ENCODE results near the gene EXOC6. TPM values are rescaled to one million over a fixed set of nuclear protein-coding genes. Genes with fewer than 3 reads are reported as not detected.
"Not testable (repeated sequence)": the region's sequence is repeated elsewhere in the genome, so short reads cannot be mapped to it uniquely, and the experiment has no call there.

EXOC6 gene
- polyA plus RNA-seq, 10 donors = 27.5 to 43.7 (median 33.2) TPM

DNA sequence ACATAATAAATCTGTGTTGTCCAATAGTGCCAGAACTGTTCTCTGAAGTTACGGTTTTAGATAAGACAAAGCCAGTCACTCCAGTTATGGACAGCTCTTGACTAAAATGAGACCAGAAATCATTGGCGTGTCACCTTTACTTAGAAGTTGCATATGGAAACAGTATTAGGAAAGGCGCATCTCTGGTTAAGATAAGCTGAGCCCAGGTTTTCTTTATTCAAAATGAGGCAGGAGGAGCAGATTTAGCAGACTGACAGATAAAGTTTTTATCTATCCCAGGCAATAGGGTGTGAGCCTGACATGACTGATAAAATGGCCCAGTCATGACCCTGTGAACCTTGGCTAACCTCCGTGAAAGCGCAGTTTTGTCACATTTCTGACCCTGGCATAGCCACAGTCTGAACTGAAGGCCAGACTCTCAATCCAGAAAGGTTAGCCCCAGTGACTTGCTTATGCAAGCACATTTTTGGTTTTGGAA is 229.6 kb downstream of the EXOC6 start:
- DNase-seq = no peak

DNA sequence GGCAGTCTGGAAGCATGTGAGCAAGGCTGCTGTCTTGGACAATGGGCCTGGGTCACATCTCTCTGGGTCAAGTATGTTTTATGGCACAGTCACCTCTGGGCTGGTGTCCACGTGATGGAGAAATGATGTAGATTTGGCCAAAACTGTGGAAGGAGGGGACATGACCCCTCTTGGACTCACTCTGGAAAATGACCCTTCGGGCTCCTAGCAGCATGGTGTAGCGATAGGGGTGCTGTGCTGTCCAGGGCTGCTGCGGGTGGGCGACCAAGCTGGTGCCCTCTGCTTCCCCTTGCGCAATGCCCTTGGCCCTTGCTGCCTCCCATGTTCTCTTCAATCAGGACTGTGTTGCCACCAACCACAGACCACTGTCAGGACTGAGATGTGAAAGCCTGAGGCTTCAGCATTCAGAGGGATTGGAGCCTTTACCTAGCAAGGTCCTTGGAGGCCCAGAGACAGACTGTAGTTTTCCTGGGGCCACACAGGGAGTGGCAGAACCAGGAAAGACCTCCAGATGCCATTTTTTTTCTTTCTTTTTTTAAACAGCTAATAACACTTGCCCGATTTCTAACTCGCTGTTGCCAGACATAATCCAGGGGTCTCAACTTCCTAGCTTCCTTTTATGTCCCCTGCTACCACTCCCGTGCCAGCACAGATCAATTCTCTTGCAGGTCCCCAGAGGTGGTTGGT is 231.5 kb downstream of the EXOC6 start:
- DNase-seq = no peak

GRCh38 chr10:93080350-93081046 is 232.2 kb downstream of the EXOC6 start:
- peak; percentile 33 to 64 (median 46) for DNase-seq

DNA sequence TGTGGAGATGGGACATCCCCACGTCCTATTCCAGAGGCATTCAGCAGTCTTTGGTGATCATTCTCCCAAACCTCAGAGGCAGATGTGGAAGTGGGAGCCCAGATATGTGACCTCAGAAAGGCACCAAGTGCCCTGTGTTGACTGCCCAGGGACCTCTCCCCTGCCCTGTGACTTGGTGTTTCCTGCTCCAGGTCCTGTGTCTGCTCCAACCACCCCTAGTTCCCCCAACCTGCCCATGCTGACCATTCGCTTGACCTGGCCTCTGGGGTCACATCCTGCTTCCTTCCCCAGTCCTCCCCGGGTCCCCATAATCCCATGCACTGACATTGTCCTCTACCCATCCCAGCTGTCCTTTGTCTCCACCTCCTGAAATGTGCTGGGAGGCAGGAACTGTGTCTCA is 233.0 kb downstream of the EXOC6 start:
- no peak for DNase-seq

DNA sequence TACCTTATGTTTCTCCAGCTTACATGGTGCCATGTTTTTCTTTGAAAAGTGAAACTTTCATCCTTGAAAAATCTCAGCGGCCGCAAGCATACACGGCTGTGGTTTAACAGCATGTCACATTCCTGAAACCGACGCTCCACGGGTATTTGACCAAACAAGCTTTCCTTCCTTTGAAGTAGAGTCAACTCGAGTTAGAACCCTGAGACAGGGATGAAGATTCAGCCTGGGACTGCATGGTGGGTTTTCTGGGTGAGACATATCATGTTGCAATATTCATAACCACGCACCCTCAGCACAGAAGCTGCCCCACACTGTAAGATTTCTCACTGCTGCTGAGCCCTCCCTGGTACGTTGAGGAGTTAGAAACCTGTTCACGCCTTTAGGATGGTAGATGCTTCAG is 233.5 kb downstream of the EXOC6 start:
- DNase-seq = no peak

DNA sequence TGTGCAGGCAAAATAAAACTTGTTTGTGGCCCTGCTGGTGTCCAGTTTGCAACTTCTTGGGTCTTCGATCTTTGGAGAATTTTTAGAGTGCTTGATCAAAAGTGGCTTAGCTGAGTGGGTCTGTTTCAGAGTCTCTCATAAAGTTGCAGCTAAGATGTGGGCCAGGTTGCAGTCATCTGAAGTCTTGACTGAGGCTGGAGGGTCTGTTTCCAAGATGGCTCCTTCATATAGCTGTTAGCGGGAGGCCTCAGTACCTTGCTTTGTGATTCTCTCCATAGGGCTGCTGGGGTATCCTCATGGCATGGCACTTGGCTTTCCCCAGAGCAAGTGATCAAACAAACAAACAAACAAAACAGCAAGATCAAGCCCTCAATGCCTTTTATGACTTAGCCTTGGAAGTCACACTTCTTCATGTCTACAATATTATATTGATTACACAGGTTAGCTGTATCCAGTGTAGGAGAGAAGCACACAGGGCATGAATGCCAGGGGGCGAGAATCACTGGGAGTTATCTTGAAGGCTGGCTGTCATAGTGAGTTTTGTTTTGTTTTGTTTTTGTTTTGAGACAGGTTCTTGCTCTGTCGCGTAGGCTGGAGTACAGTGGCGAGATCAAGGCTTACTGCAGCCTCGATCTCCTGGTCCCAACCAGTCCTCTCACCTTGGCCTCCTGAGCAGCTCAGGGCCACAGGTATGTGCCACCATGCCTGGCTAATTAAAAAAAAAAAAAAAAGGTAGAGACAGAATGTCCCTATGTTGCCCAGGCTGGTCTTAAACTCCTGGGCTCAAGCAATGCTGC is 235.6 kb downstream of the EXOC6 start:
- DNase-seq = no peak

DNA sequence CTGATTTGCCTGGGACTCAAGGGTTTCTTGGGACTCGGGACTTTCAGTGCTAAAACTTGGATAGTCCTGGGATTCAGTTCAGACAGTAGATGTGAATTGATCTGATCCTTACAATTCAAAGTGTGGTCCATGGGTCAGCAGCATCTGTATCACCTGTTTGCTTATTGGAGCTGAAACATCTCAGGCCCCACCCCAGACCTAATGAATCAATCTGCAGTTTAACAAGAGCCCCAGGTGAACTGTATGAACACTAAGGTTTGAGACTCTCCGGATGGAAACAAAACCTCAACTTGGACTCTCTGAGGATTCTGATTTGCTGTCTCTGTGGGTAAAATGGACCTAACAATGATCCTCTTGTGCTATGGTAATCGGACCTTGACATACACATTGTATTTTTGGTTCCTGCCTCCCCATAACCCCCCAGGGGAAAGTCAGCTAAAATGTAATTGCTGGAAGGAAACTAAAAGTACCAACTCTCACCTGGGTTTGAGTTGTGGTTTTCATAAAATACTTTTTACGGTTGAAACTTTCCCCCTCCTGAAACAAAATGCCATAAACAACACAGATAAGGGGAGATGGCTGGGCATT is 237.0 kb downstream of the EXOC6 start:
- DNase-seq = no peak

DNA sequence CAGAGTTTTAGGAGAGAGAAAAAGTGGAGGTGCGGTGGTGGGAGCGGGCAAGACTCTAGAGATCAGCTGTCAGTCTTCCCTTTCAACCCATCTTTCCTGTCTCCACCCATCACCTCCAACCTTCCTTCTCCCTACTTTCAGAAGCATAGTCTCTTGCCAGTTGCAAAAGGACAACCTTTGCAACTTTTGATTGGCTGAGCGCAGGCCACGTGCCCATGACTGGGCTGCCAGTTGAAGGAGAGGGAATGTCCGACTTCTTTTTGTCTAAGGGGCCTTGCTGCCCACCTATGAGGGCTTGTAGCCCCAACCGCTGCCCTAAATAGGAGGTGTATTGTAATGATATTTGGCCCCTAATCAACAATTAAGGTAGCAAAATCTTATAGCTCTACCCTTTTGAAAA is 238.0 kb downstream of the EXOC6 start:
- DNase-seq = no peak

- DNase-seq = no peak
These were observed 239.5 kb downstream of the EXOC6 start for GRCh38 chr10:93087846-93088245.

- peak in 1 of 3 donors; percentile 36 for DNase-seq
These were observed 240.1 kb downstream of the EXOC6 start for GRCh38 chr10:93088466-93088865.

- no peak for DNase-seq
These were observed 242.3 kb downstream of the EXOC6 start for GRCh38 chr10:93090619-93091018.

- DNase-seq = no peak
These were observed 243.6 kb downstream of the EXOC6 start for GRCh38 chr10:93091960-93092359.

- DNase-seq = no peak
These were observed 246.9 kb downstream of the EXOC6 start for GRCh38 chr10:93095225-93095624.

DNA sequence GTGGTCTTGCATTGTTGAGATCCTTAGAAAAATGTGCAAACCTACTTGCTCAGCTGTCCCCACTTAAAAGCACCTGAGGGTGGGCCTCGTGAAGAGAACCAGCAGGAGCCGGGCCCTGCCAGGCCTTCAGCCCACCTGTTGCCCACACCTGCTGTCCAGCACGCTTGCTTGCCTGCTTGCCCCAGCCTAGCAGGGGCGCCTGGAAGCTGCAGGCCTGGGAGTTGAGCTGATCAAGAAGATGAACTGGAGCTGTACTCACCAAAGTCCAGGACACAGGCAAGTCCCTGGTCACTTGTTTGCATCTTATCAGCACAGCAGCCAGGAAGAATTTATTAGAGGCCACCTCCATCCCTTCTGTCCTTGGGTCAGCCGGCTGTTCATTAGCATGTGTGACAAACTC is 248.6 kb downstream of the EXOC6 start:
- DNase-seq = no peak

- DNase-seq = no peak
These were observed 249.1 kb downstream of the EXOC6 start for GRCh38 chr10:93097386-93097785.

DNA sequence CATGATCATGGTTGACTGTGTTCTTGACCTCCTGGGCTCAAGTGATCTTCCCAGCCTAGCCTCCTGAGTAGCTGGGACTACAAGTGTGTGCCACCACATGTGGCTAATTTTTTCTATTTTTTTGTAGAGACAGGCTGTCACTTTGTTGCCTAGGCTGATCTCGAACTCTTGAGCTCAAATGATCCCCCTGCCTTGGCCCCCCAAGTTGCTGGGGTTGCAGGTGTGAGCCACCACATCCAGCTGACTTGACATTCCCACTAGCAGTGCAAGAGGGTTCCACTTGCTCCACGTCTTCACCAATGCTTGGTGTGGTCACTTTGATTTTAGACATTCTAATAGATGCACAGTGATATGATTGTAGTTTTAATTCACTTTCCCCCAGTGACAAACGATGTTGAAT is 250.5 kb downstream of the EXOC6 start:
- no peak for DNase-seq

GRCh38 chr10:93099670-93100069 is 251.3 kb downstream of the EXOC6 start:
- no peak for DNase-seq

DNA sequence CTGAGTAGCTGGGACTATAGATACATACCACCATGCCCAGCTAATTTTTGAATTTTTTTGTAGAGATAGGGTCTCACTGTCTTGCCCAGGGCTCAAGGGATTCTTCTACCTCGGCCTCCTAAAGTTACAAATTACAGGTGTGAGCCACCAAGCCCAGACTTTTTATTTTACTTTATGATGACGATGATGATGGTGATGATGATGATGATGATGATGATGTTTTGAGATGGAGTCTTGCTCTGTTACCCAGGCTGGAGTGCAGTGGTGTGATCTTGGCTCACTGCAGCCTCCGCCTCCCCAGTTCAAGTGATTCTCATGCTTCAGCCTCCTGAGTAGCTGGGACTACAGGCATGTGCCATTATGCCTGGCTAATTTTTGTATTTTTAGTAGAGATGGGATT is 252.8 kb downstream of the EXOC6 start:
- DNase-seq = not testable (repeated sequence)

DNA sequence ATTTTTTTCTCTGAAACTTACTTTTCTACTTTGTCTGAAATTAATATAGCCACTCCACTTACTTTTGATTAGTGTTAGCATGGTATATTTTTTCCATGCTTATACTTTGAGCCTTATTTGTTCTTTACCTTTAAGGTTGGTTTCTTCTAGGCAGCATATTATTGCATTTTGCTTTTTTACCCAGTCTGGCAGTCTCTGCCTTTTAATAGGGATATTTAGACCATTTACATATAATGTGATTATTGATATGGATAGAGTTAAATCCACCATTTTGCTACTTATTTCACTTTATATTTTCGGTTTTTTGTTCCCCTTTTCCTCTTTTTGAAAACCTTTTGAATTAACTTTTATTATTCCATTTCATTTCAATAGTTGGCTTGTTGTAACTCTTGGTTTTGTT is 255.6 kb downstream of the EXOC6 start:
- DNase-seq = no peak

DNA sequence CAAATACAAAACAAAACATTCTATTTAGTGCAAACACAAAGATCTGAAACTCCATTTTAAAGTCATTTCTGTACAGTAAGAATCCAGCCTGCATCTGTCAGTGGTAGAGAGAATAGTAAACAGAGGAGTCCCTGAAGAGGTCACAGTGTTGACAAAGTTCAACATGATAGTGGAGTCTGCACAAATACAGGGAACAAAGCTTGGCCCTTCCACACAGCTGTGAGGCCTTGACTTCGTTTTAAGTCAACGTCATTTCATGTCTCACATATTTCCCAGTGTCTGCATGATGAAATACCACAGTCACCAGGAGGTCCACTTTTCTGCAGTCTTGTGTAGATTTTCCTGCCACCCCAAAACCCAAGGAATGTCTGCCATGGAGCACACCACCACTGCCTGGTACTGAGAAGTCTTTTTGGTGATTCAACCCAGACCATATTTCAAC is 258.3 kb downstream of the EXOC6 start:
- peak in 1 of 3 donors; percentile 9 for DNase-seq

Measured in muscle of back (tissue), 11 donors.